Activated B cell treated with CpG ODN at 0.5 μM for 24 hours (primary cell): ENCODE results near the gene TESPA1. TPM values are rescaled to one million over a fixed set of nuclear protein-coding genes. Genes with fewer than 3 reads are reported as not detected.
"Not testable (repeated sequence)": the region's sequence is repeated elsewhere in the genome, so short reads cannot be mapped to it uniquely, and the experiment has no call there.

Experiments used
- ATAC-seq: fragments of 200-7000 bp; cut with Tn5 transposase; one replicate; pipeline ENCODE4 v1.10.0; 2021; ENCODE audit warnings: low read depth, mild to moderate bottlenecking, moderate library complexity
- CTCF ChIA-PET: fragments of 350-600 bp; sonication (Branson Sonifier 250); formaldehyde crosslinking; loops from one replicate; lab custom pipeline; 2021; ENCODE audit warnings: antibody characterized with exemption; lab: Charles Lee
- POLR2A ChIA-PET: fragments of 350-600 bp; sonication (Branson Sonifier 250); formaldehyde crosslinking; loops from one replicate; lab custom pipeline; 2021; ENCODE audit warnings: antibody characterized with exemption; lab: Charles Lee
- DNase-seq: peaks from one replicate; pipeline ENCODE4 v3.0.0; 2022
- H3K27ac Mint-ChIP-seq: one replicate; pipeline ENCODE4 v1.8.0; 2020; ENCODE audit warnings: mixed read lengths
- H3K27me3 Mint-ChIP-seq: one replicate; pipeline ENCODE4 v1.8.0; 2021; ENCODE audit warnings: mixed read lengths
- H3K36me3 Mint-ChIP-seq: one replicate; pipeline ENCODE4 v1.8.0; 2021; ENCODE audit warnings: low read depth, mixed read lengths
- H3K4me1 Mint-ChIP-seq: one replicate; pipeline ENCODE4 v1.8.0; 2021; ENCODE audit warnings: mixed read lengths
- H3K4me3 Mint-ChIP-seq: one replicate; pipeline ENCODE4 v1.8.0; 2020; ENCODE audit warnings: mild to moderate bottlenecking, mixed read lengths
- H3K9me3 Mint-ChIP-seq: one replicate; pipeline ENCODE4 v1.8.0; 2020; ENCODE audit warnings: mixed read lengths
- CTCF ChIP-seq: fragments of 200-600 bp; IDR thresholded peaks from one replicate; pipeline ENCODE4 v1.8.0; 2022; ENCODE audit warnings: antibody characterized with exemption, mild to moderate bottlenecking
- intact Hi-C: fragments of 100-400 bp; cut with micrococcal nuclease; formaldehyde crosslinking; loops from one replicate; pipeline ENCODE4 v1.15.1; 2024
- total RNA-seq: library from RNA; stranded (reverse); gene quantifications from 2 replicates; pipeline ENCODE4 v1.2.3, GENCODE V29; 2022

TESPA1 gene
- total RNA-seq, 1 donor from 2014 or later, result 35.5 TPM

GRCh38 chr12:54991161-54991990, 6.8 kb upstream of the TESPA1 start:
- Mint-ChIP-seq H3K9me3 (no peaks in the 10 kb centered on the region), H3K36me3 (no peaks in the 10 kb centered on the region), H3K4me1 (peaks cover 54% of the 10 kb centered on the region), H3K27me3 (no peaks in the 10 kb centered on the region), H3K4me3 (peak overlapping the region; percentile 86), H3K27ac (peak overlapping the region; percentile 100)
- peak; percentile 27 for DNase-seq
- ChIA-PET POLR2A (interaction anchor here (1.0 to 2.5 kb wide), 3 partner anchors 7 to 666 kb away, joined by 3 to 23 read pairs (median 10); partner anchors contain the start of gene TESPA1), CTCF (interaction anchor here (1.8 to 8.6 kb wide), 3 partner anchors 10 to 81 kb away, joined by 11 to 425 read pairs (median 12); no protein-coding TSS in a partner anchor)
- peak; percentile 73 for ATAC-seq
- intact Hi-C loops, result loop anchor here (1.0 to 5.0 kb wide), 4 partner anchors 137 to 666 kb away; partner anchors contain the start of gene MUCL1
- no peak for TF ChIP-seq CTCF

- no peak for ATAC-seq
- CTCF ChIA-PET, result no interaction called here
- H3K9me3 Mint-ChIP-seq, result no peaks in the 10 kb centered on the region
Measured at GRCh38 chr12:54989829-54990228, 5.3 kb upstream of the TESPA1 start.

GRCh38 chr12:54988402-54989054, 4.0 kb upstream of the TESPA1 start:
- TF ChIP-seq CTCF, result no peak
- peak overlapping the region; percentile 16 for H3K4me3 Mint-ChIP-seq
- ChIA-PET CTCF (interaction anchor here (1.1 to 1.6 kb wide), 2 partner anchors 84 to 86 kb away, joined by 5 read pairs; no protein-coding TSS in a partner anchor), POLR2A (no interaction called here)
- H3K36me3 Mint-ChIP-seq, result peaks cover 9% of the 10 kb centered on the region
- intact Hi-C loops, result loop anchor here (10.0 kb wide), 1 partner anchor 826 kb away; the partner anchor contains the start of genes ORMDL2 and SARNP
- ATAC-seq, result no peak
- no peaks in the 10 kb centered on the region for H3K9me3 Mint-ChIP-seq
- peak overlapping the region; percentile 76 for H3K27ac Mint-ChIP-seq
- DNase-seq, result no peak
- no peaks in the 10 kb centered on the region for H3K27me3 Mint-ChIP-seq
- peaks cover 79% of the 10 kb centered on the region for H3K4me1 Mint-ChIP-seq

More at GRCh38 chr12:54989829-54990228, 5.3 kb upstream of the TESPA1 start:
- no peaks in the 10 kb centered on the region for H3K27me3 Mint-ChIP-seq
- peaks cover 66% of the 10 kb centered on the region for H3K4me1 Mint-ChIP-seq
- intact Hi-C loops, result loop anchor here (5.0 to 10.0 kb wide), 3 partner anchors 477 to 825 kb away; partner anchors contain the start of genes ORMDL2 and SARNP
- H3K4me3 Mint-ChIP-seq, result no peak overlapping the region
- H3K36me3 Mint-ChIP-seq, result peaks cover 2% of the 10 kb centered on the region
- TF ChIP-seq CTCF, result no peak
- DNase-seq, result no peak
- peak overlapping the region; percentile 100 for H3K27ac Mint-ChIP-seq
- POLR2A ChIA-PET, result no interaction called here

- DNase-seq (no peak), ATAC-seq (no peak)
- intact Hi-C loops, result loop anchor here (10.0 kb wide), 1 partner anchor 827 kb away; the partner anchor contains the start of genes ORMDL2 and SARNP
- CTCF ChIA-PET, result interaction anchor here (1.1 to 1.6 kb wide), 2 partner anchors 84 to 87 kb away, joined by 5 read pairs; no protein-coding TSS in a partner anchor
- POLR2A ChIA-PET, result interaction anchor here (0.7 kb wide), 2 partner anchors 8 to 658 kb away, joined by 3 read pairs; no protein-coding TSS in a partner anchor
- H3K27ac Mint-ChIP-seq, result peak overlapping the region; percentile 19
- TF ChIP-seq CTCF, result no peak
- H3K4me3 Mint-ChIP-seq, result no peak overlapping the region
- no peaks in the 10 kb centered on the region for H3K27me3 Mint-ChIP-seq
- peaks cover 83% of the 10 kb centered on the region for H3K4me1 Mint-ChIP-seq
- peaks cover 11% of the 10 kb centered on the region for H3K36me3 Mint-ChIP-seq
- no peaks in the 10 kb centered on the region for H3K9me3 Mint-ChIP-seq
Measured at GRCh38 chr12:54987611-54988231, 3.2 kb upstream of the TESPA1 start.

- H3K4me3 Mint-ChIP-seq, DNase-seq, H3K27me3 Mint-ChIP-seq, H3K9me3 Mint-ChIP-seq, H3K27ac Mint-ChIP-seq, POLR2A ChIA-PET, ATAC-seq: not testable (repeated sequence)
- intact Hi-C loops, result loop anchor here (10.0 kb wide), 1 partner anchor 828 kb away; the partner anchor contains the start of genes ORMDL2 and SARNP
- H3K4me1 Mint-ChIP-seq, result peaks cover 86% of the 10 kb centered on the region
- CTCF ChIA-PET, result interaction anchor here (0.9 to 2.4 kb wide), 2 partner anchors 84 to 237 kb away, joined by 3 to 31 read pairs; no protein-coding TSS in a partner anchor
- H3K36me3 Mint-ChIP-seq, result peaks cover 21% of the 10 kb centered on the region
Measured at GRCh38 chr12:54986773-54987172, 2.2 kb upstream of the TESPA1 start.
